PC-3 (cell line): ENCODE measurements around the gene ATXN7L1.

Experiments used
- CTCF ChIP-seq: fragments of 300-600 bp; sonication (generic); conservative IDR thresholded peaks from 2 replicates; pipeline ENCODE4 v1.5.1; 2017; ENCODE audit warnings: antibody characterized with exemption, low read depth, mild to moderate bottlenecking, low read length
- EZH2 ChIP-seq: fragments of 300-600 bp; sonication (generic); IDR thresholded peaks from one replicate; pipeline ENCODE4 v1.6.1; 2017; ENCODE audit warnings: antibody characterized with exemption, mild to moderate bottlenecking, low read length; ENCODE audit not compliant: unreplicated experiment

GRCh38 chr7:105724688-105725087, 151.7 kb downstream of the ATXN7L1 start:
- no peak for TF ChIP-seq CTCF
- TF ChIP-seq EZH2, result no peak
